WTC11 (cell line): Measurements from ENCODE around the gene THRA. TPM values are rescaled to one million over a fixed set of nuclear protein-coding genes. Genes with fewer than 3 reads are reported as not detected.

Experiments used
- AR ChIP-seq: fragments of 250-450 bp; sonication (Bioruptor Pico); IDR thresholded peaks from 2 replicates; pipeline ENCODE4 v1.9.0; 2021; ENCODE audit warnings: mild to moderate bottlenecking
- CBFB ChIP-seq: sonication (generic); formaldehyde crosslinking; IDR thresholded peaks from 2 replicates; pipeline ENCODE4 v1.8.1; 2022; ENCODE audit warnings: mild to moderate bottlenecking, low read depth, missing genetic modification reagents
- CREM ChIP-seq: sonication (generic); formaldehyde crosslinking; IDR thresholded peaks from 2 replicates; pipeline ENCODE4 v1.8.1; 2022; ENCODE audit warnings: mild to moderate bottlenecking, missing genetic modification reagents, moderate library complexity
- ELF4 ChIP-seq: sonication (generic); formaldehyde crosslinking; IDR thresholded peaks from 2 replicates; pipeline ENCODE4 v1.8.1; 2022; ENCODE audit warnings: low read depth, mild to moderate bottlenecking, moderate library complexity, missing genetic modification reagents
- FOXK1 ChIP-seq: sonication (generic); formaldehyde crosslinking; IDR thresholded peaks from 2 replicates; pipeline ENCODE4 v1.8.0; 2022; ENCODE audit warnings: mild to moderate bottlenecking, moderate library complexity, missing genetic modification reagents
- GABPB1 ChIP-seq: sonication (generic); formaldehyde crosslinking; IDR thresholded peaks from 2 replicates; pipeline ENCODE4 v1.8.1; 2023; ENCODE audit warnings: mild to moderate bottlenecking, missing genetic modification reagents
- GTF2I ChIP-seq: fragments of 250-450 bp; sonication (Bioruptor Pico); conservative IDR thresholded peaks from 2 replicates; pipeline ENCODE4 v1.4.0; 2021; ENCODE audit warnings: mild to moderate bottlenecking
- IRF2 ChIP-seq: sonication (generic); formaldehyde crosslinking; IDR thresholded peaks from 2 replicates; pipeline ENCODE4 v1.8.0; 2022; ENCODE audit warnings: low read depth, missing genetic modification reagents, borderline replicate concordance
- MXD4 ChIP-seq: fragments of 250-450 bp; sonication (Bioruptor Pico); IDR thresholded peaks from 2 replicates; pipeline ENCODE4 v1.8.0; 2021; ENCODE audit warnings: mild to moderate bottlenecking, moderate library complexity, borderline replicate concordance
- SMAD4 ChIP-seq: sonication (generic); formaldehyde crosslinking; IDR thresholded peaks from 2 replicates; pipeline ENCODE4 v1.8.0; 2022; ENCODE audit warnings: mild to moderate bottlenecking, missing genetic modification reagents
- USF2 ChIP-seq: sonication (generic); formaldehyde crosslinking; IDR thresholded peaks from 2 replicates; pipeline ENCODE4 v1.8.1; 2023; ENCODE audit warnings: mild to moderate bottlenecking, missing genetic modification reagents, moderate library complexity
- ZBTB21 ChIP-seq: sonication (generic); formaldehyde crosslinking; IDR thresholded peaks from 2 replicates; pipeline ENCODE4 v1.8.1; 2023; ENCODE audit warnings: mild to moderate bottlenecking, missing genetic modification reagents, borderline replicate concordance
- ZNF425 ChIP-seq: fragments of 250-450 bp; sonication (Bioruptor Pico); conservative IDR thresholded peaks from 2 replicates; pipeline ENCODE4 v1.9.0; 2021; ENCODE audit warnings: mild to moderate bottlenecking
- ZNF532 ChIP-seq: fragments of 250-450 bp; sonication (Bioruptor Pico); IDR thresholded peaks from 2 replicates; pipeline ENCODE4 v1.9.0; 2021; ENCODE audit warnings: mild to moderate bottlenecking, borderline replicate concordance
- total RNA-seq: library from RNA; stranded (reverse); gene quantifications from 3 replicates; pipeline ENCODE4 v1.2.3, GENCODE V29; 2021
- TF ChIP-seq, protein P1 (sequence below): sonication (generic); formaldehyde crosslinking; IDR thresholded peaks from 2 replicates; pipeline ENCODE4 v1.8.1; 2022; ENCODE audit warnings: low read depth, mild to moderate bottlenecking, moderate library complexity, missing genetic modification reagents, borderline replicate concordance
- TF ChIP-seq, protein P2 (sequence below): fragments of 250-450 bp; sonication (Bioruptor Pico); IDR thresholded peaks from 2 replicates; pipeline ENCODE4 v1.9.0; 2021; ENCODE audit warnings: mild to moderate bottlenecking
- TF ChIP-seq, protein P3 (sequence below): sonication (generic); formaldehyde crosslinking; IDR thresholded peaks from 2 replicates; pipeline ENCODE4 v1.8.1; 2022; ENCODE audit warnings: low read depth, missing genetic modification reagents, borderline replicate concordance
- TF ChIP-seq, protein P4 (sequence below): sonication (generic); formaldehyde crosslinking; IDR thresholded peaks from 2 replicates; pipeline ENCODE4 v1.8.1; 2023; ENCODE audit warnings: mild to moderate bottlenecking, missing genetic modification reagents, moderate library complexity

Gene THRA
- total RNA-seq, 1 experiment from 2014 or later, result 15.9 TPM

DNA sequence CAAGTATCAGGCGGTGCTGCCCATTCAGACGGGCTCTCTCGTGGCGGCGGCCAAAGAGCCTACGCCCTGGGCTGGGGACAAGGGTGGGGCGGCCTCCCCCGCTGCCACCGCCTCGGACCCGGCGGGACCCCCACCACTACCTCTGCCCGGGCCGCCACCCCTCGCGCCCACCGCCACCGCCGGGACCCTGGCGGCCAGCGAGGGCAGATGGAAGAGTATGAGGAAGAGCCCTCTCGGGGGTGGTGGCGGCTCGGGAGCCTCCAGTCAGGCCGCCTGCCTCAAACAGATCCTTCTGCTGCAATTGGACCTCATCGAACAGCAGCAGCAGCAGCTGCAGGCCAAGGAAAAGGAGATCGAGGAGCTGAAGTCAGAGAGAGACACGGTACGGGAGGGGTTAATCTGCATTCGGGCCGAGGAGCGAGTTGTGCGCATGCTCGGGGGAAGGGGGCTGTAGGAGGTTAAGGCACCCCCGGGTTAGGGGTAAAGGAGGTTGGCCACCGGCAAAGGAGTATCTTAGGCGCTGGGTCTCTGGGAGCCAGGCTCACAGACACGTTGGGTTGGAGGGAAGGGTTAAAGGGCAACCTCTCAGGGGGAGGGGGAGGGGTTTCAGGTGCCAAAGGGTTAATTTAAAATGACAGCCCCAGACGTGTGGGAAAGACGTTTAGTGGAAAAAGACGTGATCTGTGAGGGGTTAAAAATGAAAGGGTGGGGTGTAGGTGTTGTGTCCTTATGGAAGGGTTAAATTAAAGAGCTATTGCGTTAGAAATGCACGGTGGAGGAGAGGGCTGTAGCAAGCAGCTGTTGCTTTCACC is 60.4 kb downstream of the THRA start (continued):
- no peak for TF ChIP-seq ZBTB21 (CRISPR knock-in tag)
- TF ChIP-seq SMAD4, result no peak
- TF ChIP-seq AR (CRISPR knock-in tag), result no peak
- TF ChIP-seq, protein P1, sequence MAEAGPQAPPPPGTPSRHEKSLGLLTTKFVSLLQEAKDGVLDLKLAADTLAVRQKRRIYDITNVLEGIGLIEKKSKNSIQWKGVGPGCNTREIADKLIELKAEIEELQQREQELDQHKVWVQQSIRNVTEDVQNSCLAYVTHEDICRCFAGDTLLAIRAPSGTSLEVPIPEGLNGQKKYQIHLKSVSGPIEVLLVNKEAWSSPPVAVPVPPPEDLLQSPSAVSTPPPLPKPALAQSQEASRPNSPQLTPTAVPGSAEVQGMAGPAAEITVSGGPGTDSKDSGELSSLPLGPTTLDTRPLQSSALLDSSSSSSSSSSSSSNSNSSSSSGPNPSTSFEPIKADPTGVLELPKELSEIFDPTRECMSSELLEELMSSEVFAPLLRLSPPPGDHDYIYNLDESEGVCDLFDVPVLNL (CRISPR knock-in tag), result no peak
- TF ChIP-seq ELF4 (CRISPR knock-in tag), result no peak
- TF ChIP-seq, protein P2, sequence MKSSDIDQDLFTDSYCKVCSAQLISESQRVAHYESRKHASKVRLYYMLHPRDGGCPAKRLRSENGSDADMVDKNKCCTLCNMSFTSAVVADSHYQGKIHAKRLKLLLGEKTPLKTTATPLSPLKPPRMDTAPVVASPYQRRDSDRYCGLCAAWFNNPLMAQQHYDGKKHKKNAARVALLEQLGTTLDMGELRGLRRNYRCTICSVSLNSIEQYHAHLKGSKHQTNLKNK, result peak; percentile 76; the same call in 1 of the 2 replicates
- no peak for TF ChIP-seq IRF2
- no peak for TF ChIP-seq GABPB1 (CRISPR knock-in tag)
- TF ChIP-seq MXD4, result no peak
- no peak for TF ChIP-seq ZNF532
- no peak for TF ChIP-seq GTF2I (CRISPR knock-in tag)
- no peak for TF ChIP-seq ZNF425 (CRISPR knock-in tag)
- TF ChIP-seq, protein P3, sequence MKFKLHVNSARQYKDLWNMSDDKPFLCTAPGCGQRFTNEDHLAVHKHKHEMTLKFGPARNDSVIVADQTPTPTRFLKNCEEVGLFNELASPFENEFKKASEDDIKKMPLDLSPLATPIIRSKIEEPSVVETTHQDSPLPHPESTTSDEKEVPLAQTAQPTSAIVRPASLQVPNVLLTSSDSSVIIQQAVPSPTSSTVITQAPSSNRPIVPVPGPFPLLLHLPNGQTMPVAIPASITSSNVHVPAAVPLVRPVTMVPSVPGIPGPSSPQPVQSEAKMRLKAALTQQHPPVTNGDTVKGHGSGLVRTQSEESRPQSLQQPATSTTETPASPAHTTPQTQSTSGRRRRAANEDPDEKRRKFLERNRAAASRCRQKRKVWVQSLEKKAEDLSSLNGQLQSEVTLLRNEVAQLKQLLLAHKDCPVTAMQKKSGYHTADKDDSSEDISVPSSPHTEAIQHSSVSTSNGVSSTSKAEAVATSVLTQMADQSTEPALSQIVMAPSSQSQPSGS (CRISPR knock-in tag), result no peak
- no peak for TF ChIP-seq CREM (CRISPR knock-in tag)
- TF ChIP-seq, protein P4, sequence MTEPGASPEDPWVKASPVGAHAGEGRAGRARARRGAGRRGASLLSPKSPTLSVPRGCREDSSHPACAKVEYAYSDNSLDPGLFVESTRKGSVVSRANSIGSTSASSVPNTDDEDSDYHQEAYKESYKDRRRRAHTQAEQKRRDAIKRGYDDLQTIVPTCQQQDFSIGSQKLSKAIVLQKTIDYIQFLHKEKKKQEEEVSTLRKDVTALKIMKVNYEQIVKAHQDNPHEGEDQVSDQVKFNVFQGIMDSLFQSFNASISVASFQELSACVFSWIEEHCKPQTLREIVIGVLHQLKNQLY, result no peak
- TF ChIP-seq FOXK1 (CRISPR knock-in tag), result 0 out of 2 replicates have a peak, but pooled peaks have one; percentile 57
- TF ChIP-seq CBFB, result no peak
- TF ChIP-seq USF2 (CRISPR knock-in tag), result no peak
